ENCODE data around the gene MAMDC4. TPM values are rescaled to one million over a fixed set of nuclear protein-coding genes. Genes with fewer than 3 reads are reported as not detected.
"Not testable (repeated sequence)": the region's sequence is repeated elsewhere in the genome, so short reads cannot be mapped to it uniquely, and the experiment has no call there.

Gene MAMDC4
- total and polyA plus RNA-seq, 2 of the 8 experiments (the other 6 are each of a cell fraction or from before 2014, with no cell fraction given), result 3.1 to 4.5 TPM

GRCh38 chr9:136841646-136842379 lies 10.3 kb upstream of the MAMDC4 start:
- not testable (repeated sequence) for H4K5ac ChIP-seq (ENCODE audit: insufficient read length, low read depth, low read length); H2AFZ ChIP-seq (ENCODE audit: low read length); H2AK5ac ChIP-seq (ENCODE audit: low read depth, low read length); H3K23ac ChIP-seq (ENCODE audit: insufficient read length); H3K27ac ChIP-seq (ENCODE audit: low read depth, low read length); H3K79me2 ChIP-seq (ENCODE audit: control insufficient read depth in 1 of 2, insufficient read depth in 2 of 2, low read length in 2 of 2); H3K9me3 ChIP-seq (ENCODE audit: insufficient read depth in 2 of 2, low read depth in 1 of 2, low read length in 1 of 2); H3K4ac ChIP-seq (replicated peaks; ENCODE audit: insufficient read length, low read depth, low read length); H2BK20ac ChIP-seq (ENCODE audit: low read length); H3K14ac ChIP-seq (ENCODE audit: insufficient read length); H4K91ac ChIP-seq (replicated peaks; ENCODE audit: insufficient read length, low read length); H3K79me1 ChIP-seq (ENCODE audit: low read depth, low read length); H3K4me3 ChIP-seq (ENCODE audit: extremely low read depth in 1 of 4, insufficient read depth in 2 of 4, low read depth in 3 of 4, low read length in 4 of 4); H3K23me2 ChIP-seq (ENCODE audit: low read depth, low read length); H3K9ac ChIP-seq (replicated peaks in 1 of 4; ENCODE audit: extremely low read depth in 1 of 4, low read depth in 3 of 4, low read length in 3 of 4); H2BK120ac ChIP-seq (replicated peaks; ENCODE audit: low read depth, low read length); FAIRE-seq; H3K56ac ChIP-seq (replicated peaks; ENCODE audit: insufficient read length, low read depth, low read length); H2BK15ac ChIP-seq (ENCODE audit: low read length); H4K20me1 ChIP-seq (replicated peaks in 1 of 2; ENCODE audit: control insufficient read depth in 1 of 2, insufficient read depth in 2 of 2, low read length in 2 of 2)
- Histone ChIP-seq H4K8ac (ENCODE audit: extremely low read depth, insufficient read depth, low read length) (peak overlapping the region; percentile 14; the same call in 1 of the 2 replicates), H2BK5ac (ENCODE audit: low read depth, low read length) (peak overlapping the region; percentile 30; the same call in 1 of the 2 replicates), H3K4me1 (replicated peaks in 1 of 4; ENCODE audit: control insufficient read depth in 3 of 4, insufficient read depth in 4 of 4, low read length in 3 of 4) (peaks cover 5 to 30% (median 19%) of the 10 kb centered on the region in 4 experiments), H3K18ac (ENCODE audit: extremely low read depth, low read length) (peak overlapping the region; percentile 48; the same call in 1 of the 2 replicates), H3K4me2 (ENCODE audit: insufficient read depth in 1 of 2, low read depth in 2 of 2, low read length in 2 of 2) (peak overlapping the region in 1 of 2 experiments; percentile 27; a peak in 2 of 4 replicates), H3K36me3 (ENCODE audit: control insufficient read depth in 2 of 4, insufficient read depth in 4 of 4, low read length in 3 of 4) (peaks cover 0 to 21% (median 4%) of the 10 kb centered on the region in 4 experiments; a peak in 2 of 8 replicates), H2BK12ac (ENCODE audit: low read depth, low read length) (peak overlapping the region; percentile 27; the same call in 1 of the 2 replicates), H3K27me3 (replicated peaks in 1 of 4; ENCODE audit: control insufficient read depth in 3 of 4, extremely low read depth in 1 of 4, insufficient read depth in 3 of 4, low read length in 3 of 4) (peaks cover 2 to 12% (median 7%) of the 10 kb centered on the region in 4 experiments; a peak in 6 of 7 replicates)
- DNase-seq (ENCODE audit: low read depth in 1 of 2, low spot score in 2 of 2), result peak in 1 of 2 experiments; percentile 72
- POLR2A ChIA-PET (ENCODE audit: partially characterized antibody), result interaction anchor here (1.1 to 20.5 kb wide), 7 partner anchors 10 to 41 kb away, joined by 3 to 248 read pairs (median 8); partner anchors contain the start of genes MAMDC4 and RABL6
- WGBS, 2 experiments (ENCODE audit: extremely low coverage in 1 of 2, insufficient coverage in 1 of 2, insufficient read length in 1 of 2, insufficient replicate concordance in 2 of 2, low coverage in 1 of 2, low lambda C conversion rate in 2 of 2, missing lambda C conversion rate in 1 of 2), result 65% methylated on average over 16 of the region's 16 CpGs; no CpG with 5 or more reads in 1 of the 2 experiments
- CTCF ChIA-PET (ENCODE audit: partially characterized antibody), result interaction anchor here (0.6 to 8.9 kb wide), 31 partner anchors 8 to 1284 kb away, joined by 3 to 131 read pairs (median 4); partner anchors contain the start of genes ABCA2 and LCN8
- 0 out of 2 replicates have a peak, but pooled peaks have one; percentile 5 for TF ChIP-seq POLR2AphosphoS5 (IDR thresholded peaks at IDR 0.05; ENCODE audit: low read depth, low read length)

All from H1 (cell line).